ENCODE data around the gene TNIP1.
A peak's percentile ranks its signal among the peaks of the same experiment; 100 is the strongest.

The TNIP1 gene

DNA sequence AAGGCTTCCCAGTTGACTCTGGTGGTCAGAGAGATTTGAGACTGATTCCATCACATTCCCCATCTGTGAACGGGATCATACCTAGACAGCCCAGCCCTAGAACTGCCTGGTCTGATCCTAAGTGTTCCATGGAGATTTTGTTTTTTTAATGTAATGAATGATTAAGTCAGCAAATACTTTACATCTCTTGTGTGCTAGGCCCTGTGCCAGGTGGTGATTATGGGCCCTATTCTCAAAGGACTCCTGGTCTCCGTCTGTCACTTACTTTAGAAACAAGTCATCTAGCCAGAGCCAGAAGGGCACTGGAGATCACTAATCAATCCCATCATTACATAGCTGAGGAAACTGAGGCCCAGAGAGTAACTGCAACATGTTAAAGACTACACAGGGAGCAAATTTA, 61.5 kb downstream of the TNIP1 start:
- no peak for DNase-seq

DNA sequence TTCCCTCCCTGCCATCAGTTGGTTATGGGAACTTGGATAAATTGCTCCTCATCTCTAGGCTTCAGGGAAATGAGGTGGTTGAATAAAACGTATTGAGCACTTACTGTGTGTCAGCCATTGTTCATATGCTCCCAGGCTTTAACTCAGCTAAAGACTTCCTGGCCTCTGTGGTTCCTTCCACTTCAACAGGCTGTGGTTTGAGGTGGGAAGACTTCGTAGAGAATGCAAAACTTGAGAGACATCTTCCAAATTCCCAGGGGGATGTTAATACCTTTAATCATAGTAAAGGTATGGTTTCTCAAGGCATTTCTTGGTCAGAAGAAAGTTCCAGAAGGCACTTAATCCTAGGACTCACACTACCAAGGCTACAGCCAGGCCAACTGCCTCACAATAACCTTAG, 62.0 kb downstream of the TNIP1 start:
- DNase-seq, result no peak

DNA sequence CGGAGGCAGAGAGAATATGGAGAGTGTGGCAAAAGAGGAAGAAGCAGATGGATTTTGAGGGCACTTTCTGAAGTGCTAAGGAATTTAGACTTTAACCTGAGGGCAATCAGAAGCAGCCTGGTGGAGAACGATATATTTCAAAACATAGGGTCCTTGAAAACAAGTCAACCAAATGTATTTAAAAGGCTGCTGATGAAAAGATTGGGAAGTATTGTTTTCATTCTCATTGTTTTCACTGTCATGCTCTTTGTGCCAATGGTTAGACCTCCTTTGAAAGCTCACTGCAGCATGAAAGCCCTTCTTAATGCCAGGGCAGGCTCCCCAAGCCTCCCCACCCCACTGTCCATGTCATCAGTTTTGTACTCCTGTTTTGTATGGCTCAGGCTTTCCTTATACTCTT, 62.9 kb downstream of the TNIP1 start:
- no peak for DNase-seq

DNA sequence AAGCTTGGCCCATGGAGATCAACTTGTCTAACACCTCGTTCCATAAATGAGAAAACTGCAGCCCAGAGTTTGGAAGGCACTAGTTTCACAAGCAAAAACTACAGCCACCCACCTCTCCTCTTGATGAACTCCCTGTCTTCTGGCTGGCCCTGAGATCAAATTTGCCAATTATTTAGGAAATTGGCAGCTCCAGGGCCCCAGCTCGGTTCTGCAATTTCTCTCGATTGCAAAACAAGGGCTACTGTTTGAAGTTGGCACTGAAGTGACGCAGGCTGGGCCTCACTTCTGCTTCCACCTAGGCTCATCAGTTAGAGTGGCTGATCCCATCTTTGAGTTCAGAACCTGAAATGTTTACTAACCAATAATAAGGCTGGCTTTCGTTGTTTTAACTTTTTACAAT, 64.1 kb downstream of the TNIP1 start:
- DNase-seq, result no peak

DNA sequence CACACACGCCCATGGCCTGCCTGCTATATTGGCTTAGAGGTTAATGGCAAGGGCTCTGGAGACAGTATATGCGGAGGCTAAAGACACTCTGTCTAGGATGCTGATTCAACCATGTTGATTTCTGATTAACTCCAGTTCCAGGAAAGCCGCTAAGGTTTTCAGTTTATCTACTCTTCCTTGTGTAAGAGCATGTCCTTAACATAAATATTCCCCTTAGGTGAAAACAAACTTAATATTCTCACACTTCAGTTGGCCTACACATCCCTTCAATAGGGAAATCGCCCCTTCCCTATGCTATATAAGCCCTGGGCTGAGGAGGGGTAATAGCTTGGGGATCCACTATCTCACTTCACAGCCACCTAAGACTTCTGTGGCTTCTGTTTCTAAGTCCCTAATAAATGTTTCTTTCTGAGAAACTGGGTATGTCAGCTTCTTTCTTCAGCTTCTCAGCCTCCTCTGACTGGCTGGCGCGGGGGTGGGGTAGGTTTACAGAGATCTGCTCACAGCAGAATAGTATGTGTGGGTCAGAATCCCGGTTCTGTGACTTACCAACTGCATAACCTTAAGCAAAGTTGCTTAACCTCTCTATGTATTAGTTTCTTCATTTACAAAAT, 64.8 kb downstream of the TNIP1 start:
- no peak for DNase-seq

DNA sequence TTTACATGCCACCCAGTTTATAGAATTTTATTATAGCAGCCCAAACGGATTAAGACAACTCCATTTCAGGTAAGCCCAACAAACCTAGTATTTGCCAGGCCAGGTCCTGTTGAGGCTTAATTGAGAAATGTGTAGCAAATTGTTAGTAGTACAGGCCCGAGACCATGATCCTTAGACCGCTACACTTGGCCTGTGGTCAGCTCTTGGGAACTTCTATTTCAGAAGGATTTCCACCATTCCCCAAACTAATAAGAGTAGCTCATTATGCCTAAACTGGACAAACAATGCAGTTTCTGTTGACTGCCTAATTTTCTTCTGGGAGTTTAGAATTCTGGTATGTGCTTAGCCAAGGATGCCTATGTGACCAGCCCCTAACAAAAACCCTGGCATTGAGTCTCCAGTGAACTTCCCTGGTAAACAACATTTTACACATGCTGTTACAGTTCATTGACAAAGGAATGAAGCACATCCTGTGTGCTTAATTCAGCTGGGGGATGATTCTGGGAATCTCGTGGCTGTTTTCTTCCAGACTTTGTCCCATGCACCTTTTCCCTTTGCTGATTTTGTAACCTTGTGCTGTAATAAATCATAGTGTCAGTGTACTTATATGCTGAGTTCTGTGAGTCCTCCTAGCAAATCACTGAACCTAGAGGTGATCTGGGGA, 66.0 kb downstream of the TNIP1 start:
- no peak for DNase-seq

DNA sequence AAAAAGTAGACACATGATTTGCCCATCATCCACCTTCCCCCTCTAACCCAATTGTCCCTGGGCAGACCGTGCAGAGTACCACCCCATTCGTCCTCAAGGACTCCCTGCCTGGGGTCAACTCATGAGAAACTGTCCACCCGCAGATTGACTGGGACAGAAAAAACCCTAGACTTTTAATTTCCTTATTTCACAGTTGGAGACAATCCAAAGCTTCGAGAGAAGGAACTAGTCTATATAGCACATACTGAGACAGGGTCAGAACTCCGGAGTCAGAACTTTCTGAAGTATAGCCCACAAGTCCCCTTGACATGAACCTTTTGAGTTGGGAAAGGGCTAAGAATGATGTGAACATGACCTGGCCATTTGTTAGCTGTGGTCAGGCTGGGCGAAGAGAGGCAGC, 68.0 kb downstream of the TNIP1 start:
- DNase-seq, result no peak

DNA sequence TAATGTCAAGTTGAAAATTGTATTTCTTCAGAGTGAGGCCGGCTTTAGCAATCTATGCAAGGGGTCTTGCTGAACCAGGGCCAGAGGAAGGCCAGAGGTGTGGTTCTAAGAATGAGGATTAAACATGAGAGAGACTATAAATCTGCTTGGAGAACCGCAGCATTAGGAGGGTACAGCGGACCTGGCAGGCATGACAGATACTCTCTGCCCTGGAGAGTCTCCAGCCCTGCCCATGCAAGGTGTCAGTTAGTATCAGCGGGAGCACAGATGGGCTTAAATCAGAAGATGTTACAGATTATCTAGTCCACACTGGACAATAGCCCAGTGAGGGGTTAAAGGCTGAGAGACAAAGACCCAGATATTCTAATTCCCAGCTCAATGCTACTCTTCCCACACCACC, 71.9 kb downstream of the TNIP1 start:
- no peak for DNase-seq

DNA sequence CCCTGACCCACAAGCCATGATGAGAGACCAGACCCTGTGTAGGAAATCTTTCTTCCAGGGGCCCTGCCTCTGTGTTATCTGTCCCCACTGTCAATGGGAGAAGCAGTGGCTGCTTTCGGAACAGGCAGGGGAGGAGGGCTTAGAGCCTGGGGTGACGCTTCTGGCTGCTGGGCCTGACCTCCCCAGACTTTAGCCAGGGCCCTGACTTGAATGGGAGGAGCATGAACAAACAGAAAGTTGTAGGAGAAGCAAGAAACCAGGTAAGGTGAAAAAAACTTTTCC, 72.7 kb downstream of the TNIP1 start:
- DNase-seq, result no peak

DNA sequence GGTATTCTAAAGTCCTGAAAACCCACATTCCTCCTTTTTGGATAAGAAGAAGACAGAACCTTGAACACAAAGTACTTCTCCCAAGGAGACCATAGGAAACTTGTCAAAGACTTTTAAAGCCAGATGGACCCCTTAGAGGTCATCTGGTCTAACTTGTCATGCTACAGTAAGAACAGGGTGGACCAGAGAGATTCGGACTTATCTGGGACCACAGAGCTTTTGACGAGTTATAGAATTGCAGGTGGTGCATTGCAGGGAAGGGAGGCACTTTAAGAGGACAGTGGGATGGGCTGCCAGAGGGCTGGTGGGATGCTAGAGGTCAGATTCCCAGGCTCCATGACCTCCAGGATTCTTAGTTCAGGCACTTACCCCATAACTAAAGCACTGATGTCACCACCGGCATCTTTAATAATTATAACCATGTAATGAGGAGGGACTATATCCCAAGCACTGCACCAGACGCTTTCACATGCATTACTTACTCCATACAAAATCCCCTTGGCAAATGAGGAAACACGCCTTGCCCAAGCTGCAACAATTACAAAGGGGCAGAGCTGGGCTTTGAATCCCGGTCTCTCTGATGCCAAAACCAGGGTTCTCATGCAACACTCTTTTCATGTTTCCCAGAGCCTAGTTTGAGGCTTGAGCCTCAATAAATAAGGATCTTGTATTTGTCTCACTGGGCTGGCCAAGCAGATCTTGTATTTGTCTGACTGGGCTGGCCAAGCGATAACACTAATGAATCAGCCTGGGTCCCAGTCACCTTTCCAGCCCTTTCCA, 73.2 kb downstream of the TNIP1 start:
- DNase-seq, result no peak

DNA sequence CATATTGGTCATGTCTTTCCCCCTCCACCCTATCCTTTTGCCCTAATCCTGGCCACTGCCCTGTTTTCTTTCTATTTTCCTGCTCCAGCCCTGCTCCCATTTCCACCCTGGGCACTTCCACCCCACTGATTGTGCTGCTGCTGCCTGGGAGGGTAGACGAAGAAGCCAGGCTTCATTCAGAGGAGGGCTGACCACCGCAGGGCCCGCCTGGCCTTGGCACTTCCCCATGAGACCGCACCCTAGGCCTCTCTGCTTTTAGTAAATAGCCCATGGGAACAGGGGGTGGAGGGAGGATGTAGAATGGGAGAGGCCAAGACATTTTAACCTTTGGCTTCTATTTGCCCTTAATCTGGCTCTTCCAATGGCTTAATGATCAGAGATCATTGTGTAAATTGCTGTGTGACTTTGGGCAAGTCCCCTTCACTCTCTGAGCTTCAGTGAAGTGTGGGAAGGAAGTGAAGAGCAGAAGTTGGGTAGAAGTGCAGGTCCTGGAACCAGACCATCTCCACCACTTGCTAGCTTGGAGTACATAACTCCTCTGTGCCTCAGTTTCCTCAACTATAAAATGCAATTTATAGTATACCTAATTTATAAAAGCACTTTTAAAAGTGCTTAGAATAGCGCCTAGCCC, 74.0 kb downstream of the TNIP1 start:
- no peak for DNase-seq

DNA sequence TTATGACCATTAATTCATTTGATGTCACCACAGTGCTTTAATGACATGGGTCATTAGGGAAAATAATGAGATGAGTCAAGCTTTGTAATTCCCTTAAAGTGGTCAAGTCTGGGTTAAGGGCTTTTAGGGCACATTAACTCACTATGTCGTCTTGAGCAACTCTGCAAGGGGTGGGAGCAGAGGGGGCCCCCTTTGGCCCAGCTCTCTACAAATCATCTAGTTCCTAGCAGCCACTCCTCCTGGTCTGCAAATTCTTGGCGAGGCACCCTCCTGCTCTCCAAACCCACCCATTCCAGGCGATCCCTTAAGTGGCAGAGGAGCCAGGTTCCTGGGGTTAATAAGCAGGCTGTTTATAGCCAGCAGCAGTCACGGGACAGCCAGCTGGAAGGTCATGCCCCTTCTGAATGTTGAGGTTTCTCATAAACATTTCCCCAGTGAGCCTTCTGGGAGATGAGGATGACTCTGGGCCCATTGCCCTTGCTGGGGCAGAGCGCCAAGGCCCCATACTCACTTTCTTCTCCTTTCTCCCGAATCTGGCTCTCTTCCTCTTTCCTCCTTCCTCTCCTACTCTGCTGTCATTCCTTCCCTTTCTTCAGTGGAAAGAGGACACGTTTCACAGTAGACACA, 74.8 kb downstream of the TNIP1 start:
- no peak for DNase-seq

DNA sequence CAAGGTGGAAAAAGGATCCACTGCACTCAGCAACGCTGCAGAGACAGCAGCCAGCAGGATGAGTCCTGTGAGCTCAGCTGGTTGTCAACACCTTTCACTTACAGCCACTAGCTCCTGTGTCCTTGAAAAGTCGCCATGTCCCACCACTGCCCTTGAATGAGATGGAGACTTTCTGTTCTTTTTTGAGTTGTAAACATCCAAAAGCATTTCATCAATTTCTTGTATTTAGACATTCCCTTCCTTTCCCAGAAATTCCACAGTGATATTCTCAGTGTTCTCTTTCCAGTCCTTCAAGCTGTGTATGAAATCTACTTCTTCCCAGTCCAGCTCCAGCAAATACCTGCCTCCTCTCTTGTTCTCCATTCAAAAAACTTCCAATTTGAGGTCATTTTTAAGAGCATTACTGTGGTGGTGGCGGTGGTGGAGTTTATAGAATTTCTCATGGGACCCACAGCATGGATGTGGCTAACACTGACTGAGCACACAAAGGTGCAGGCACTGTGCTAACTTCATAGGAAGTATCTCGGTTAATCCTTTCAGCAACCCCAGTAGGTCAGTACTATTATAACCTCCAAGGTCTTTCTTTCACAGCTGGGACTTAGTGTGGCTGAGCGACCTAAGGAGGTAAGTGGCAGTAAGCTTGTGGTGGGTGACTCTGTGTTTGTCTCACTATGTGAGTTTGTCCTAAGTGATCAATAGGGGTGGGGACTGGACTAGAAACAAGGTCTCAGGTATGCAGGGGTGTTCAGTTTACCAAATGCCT, 75.5 kb downstream of the TNIP1 start:
- DNase-seq, result no peak

DNA sequence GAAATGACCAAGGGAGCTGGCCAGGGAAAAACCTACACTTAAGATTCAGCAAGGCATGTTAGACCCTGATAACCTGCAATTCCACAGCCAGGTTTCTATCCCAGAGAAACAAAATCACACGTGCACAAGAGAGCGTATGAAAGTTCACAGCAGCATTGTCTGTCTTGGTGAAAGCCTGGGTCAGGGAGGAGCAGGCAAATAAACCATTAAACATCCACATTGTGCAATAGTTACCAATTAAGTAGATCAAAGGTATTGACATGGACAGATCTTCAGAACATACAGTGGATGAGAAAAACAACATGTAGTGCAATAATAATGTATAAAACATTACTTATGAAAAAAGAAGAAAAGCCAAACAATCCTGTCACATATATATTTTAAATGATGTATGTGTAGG, 76.3 kb downstream of the TNIP1 start:
- DNase-seq, result no peak

DNA sequence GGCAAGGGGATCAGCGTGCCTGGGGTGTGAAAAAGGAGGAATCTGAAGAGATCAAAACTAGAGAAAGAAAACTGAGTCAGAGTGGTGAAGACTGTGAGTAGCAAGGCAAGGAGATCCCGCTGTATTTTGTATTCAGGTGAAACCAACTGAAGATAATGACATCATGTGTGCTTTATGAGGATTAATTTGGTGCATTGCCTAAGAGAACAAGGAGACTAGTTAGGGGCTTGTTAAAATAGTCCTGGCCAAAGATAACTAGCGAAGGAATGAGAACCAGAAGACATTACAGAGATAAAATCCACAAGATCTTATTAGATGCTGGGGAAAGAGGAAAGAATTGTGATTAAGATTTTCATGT, 77.4 kb downstream of the TNIP1 start:
- DNase-seq, result no peak

DNA sequence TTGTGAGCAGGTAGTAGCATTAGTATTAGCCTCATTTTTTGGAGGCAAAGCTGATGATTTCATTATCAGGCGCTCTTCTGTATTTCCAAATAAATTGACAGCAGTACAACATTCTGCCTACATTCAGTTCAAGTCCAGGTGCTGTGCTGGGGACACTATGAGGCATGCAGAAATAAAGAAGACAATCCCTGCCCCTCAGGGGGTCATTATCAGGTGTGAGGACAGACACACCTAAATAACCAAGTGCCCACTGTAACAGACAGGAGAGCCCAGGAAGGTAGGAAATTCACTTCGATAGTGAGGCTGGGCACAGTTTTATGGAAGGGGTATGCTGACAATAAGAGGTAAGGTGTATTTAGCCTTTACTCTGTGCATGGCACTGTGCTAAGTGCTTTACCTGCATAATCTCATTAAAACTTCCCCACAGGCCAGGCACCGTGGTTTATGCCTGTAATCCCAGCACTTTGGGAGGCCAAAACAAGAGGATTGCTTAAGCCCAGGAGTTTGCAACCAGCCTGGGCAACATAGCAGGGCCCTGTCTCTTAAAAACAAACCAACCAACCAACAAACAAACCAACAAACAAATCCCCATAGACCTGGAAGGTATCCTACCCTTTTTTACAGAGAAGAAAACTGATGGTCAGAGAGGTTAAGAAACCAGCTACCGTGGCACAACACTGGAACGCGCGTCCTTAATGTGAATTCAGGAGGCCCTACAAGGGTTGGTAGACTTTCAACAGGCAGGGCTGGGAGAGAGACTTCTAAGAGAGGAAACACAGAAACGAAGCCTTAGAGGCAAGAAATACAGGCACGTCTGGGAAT, 77.9 kb downstream of the TNIP1 start:
- no peak for DNase-seq

DNA sequence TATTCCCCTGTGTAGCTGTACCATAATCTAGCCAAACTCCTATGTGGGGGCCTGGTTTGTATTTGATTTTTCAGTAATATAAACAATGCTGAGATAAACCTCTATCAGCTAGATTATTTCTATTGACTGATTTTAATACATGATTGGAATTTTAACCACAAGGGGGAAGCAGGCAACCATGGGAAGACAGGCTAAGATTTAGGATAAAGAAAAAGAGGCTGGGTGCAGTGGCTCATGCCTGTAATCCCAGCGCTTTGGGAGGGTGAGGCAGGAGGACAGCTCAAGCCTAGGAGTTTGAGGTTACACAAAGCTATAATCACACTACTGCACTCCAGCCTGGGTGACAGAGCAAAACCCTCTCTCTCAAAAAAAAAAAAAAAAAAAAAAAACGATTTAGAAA, 78.6 kb downstream of the TNIP1 start:
- no peak for DNase-seq

DNA sequence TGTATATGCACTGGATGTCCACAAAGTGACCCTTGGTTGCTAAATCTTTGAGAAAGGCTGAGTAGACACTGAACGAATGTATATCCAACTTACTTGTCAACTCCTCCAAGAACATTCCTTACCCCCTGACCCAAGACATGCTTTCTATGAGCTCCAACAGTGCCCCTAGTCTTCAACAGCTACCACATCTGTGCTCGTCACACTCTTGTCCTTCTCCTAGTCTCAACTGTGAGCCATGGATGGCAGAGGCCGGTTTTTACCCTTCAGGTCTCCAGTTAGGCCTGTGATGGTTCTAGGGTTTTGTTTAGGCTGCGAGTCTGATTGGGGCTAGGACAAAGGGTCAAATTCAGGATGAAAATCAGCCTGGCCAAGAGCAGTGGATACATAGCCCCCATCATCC, 79.4 kb downstream of the TNIP1 start:
- DNase-seq, result no peak

DNA sequence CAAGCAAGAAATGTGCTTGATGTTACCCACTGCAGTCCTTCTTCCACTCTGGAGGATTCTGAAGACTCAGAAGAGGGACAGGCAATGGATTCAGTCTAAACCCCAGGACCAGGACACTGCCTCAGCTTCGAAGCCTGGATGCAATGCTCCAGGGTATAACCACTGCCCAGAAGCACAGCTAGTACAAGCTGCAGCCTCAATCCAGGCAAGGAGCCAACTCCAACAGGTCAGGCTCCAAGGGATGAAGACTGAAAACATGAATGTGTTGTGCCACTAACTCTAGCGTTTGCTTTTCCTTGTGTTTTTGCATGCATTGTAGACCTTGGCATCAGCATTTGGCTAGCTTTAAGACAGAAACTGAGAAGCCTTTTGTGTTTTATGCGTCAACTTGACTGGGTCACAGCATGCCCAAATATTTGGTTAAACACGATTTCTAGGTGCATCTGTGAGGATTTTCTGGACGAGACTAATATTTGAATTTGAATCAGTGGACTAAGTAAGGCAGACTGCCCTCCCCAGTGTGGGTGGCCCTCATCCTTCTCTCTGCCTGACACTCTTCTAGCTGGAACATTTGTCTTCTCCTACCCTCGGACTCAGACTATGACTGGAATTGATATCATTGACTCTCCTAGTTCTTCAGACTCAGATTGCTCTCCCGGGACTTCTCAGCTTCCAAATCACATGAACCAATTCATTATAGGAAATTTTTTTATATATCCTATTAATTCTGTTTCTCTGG, 81.0 kb downstream of the TNIP1 start:
- DNase-seq, result peak; percentile 26

DNA sequence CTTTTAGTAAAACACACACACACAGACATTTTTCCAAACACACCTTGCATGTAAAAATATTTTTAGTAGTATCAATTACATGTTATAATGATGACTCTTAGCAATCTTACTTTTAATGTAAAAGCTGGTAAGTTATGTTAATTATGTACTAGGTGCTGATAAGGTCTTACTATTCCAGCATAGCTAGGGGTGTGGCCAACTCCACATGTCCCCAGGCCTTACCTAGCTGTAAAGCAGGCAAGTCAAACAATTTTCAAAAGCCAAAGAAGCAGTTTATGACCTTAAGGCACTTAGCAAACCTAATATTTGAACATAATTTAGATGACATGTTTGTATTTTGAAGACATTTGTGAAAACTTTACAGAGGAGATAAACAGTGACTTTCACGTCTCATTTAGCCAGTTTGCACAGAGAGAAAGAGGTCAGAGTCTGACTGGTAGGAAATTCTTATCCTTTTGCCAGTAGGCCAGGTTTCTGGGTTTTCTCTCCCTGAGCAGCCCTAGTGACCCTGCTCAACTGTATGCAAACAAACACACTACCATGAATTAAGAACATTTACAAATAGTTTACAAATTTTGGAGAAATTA, 86.9 kb downstream of the TNIP1 start:
- no peak for DNase-seq

DNA sequence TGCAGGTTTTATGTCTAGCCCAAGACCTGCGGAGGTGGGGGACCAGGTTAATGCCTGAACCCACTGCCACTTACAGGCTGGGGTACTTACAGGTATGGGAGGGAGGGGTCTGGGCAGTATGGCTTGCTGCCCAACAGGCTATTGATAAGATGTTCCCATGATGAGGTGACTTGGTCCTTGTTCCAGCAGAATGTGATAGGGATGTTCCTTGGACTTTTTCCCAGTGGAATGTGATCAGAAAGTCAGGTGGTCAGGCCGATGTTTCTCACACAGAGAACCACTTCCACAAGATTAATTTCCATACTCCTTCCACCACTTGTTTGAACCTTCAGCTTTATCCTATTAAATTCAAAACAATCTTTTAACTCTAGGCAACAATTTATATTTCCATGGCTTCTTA, 87.4 kb downstream of the TNIP1 start:
- no peak for DNase-seq
